K562 (cell line): Measurements from ENCODE around the gene MOCS3. TPM values are rescaled to one million over a fixed set of nuclear protein-coding genes. Genes with fewer than 3 reads are reported as not detected.

Source experiments
- CBFB ChIP-seq: sonication (generic); formaldehyde crosslinking; IDR thresholded peaks from 2 replicates; pipeline ENCODE4 v1.4.0; 2020; ENCODE audit warnings: mild to moderate bottlenecking, missing genetic modification reagents
- ETV5 ChIP-seq: sonication (generic); formaldehyde crosslinking; IDR thresholded peaks from 2 replicates; pipeline ENCODE4 v1.4.0; 2020; ENCODE audit warnings: low read depth, mild to moderate bottlenecking, missing genetic modification reagents
- HDAC6 ChIP-seq: IDR thresholded peaks from 2 replicates; pipeline ENCODE4 v1.6.1; 2012; ENCODE audit warnings: low read depth, mild to moderate bottlenecking, control low read depth, inconsistent platforms, low read length, moderate library complexity
- HNRNPH1 ChIP-seq: fragments of 200-400 bp; formaldehyde crosslinking; optimal IDR thresholded peaks from 2 replicates; pipeline ENCODE3; 2017; ENCODE audit warnings: low read depth, mild to moderate bottlenecking, low read length, moderate library complexity
- KDM4B ChIP-seq, 2 experiments: fragments of 450-650 bp in 1 of 2; sonication (generic) in 1 of 2; IDR thresholded peaks; 2 replicates each; pipeline ENCODE4 v1.6.1; 2016 to 2017; ENCODE audit warnings: borderline replicate concordance in 2 of 2, antibody characterized with exemption in 1 of 2, low read depth in 1 of 2, mild to moderate bottlenecking in 1 of 2
- SIX5 ChIP-seq, 2 experiments: IDR thresholded peaks; 2 replicates each; pipeline ENCODE4 v1.6.1; 2011; ENCODE audit warnings: low read length in 2 of 2, borderline replicate concordance in 1 of 2, low read depth in 1 of 2, mild to moderate bottlenecking in 1 of 2, moderate library complexity in 1 of 2; ENCODE audit not compliant: insufficient read depth in 1 of 2
- SMC3 ChIP-seq: conservative IDR thresholded peaks from 2 replicates; pipeline ENCODE4 v1.6.1; 2011; ENCODE audit warnings: low read depth, low read length, improper control_type of control experiment; ENCODE audit not compliant: insufficient read depth
- polyA plus RNA-seq, 8 experiments: library from polyadenylated mRNA; depleted of rRNA in 4 of 8; stranded (reverse) in 5 of 8; unstranded in 3 of 8; fragments of >200 nt; fragmentation: Nextera tagmentation in 2 of 8; fragmentation: Illumina TruSeq in 1 of 8; extraction: Ambion mirVana in 2 of 8; extraction: Trizol in 1 of 8; gene quantifications; 2 replicates each; pipeline versions ENCODE4 v1.2.1 to v1.2.3, GENCODE V29; 2011 to 2014; ENCODE audit warnings: inconsistent platforms in 1 of 8, missing spikeins in 1 of 8
- total RNA-seq, 7 experiments: library from RNA; depleted of rRNA in 6 of 7; stranded (reverse); fragments of >200 nt in 6 of 7; fragmentation: Illumina TruSeq in 2 of 7; extraction: Trizol in 2 of 7; gene quantifications; 2 replicates each; pipeline versions ENCODE4 v1.2.1 to v1.2.3, GENCODE V29; 2011 to 2021; ENCODE audit warnings: low replicate concordance in 1 of 7
- TF ChIP-seq, protein P1 (sequence below), 3 experiments: fragments of 200-800 bp in 1 of 3; fragments of 250-450 bp in 1 of 3; fragments of 450-650 bp in 1 of 3; sonication (Bioruptor Pico) in 1 of 3; sonication (Bioruptor generic) in 1 of 3; formaldehyde crosslinking in 1 of 3; IDR thresholded peaks; 2 replicates each; pipeline versions ENCODE4 v1.6.1 to v1.8.0; 2016 to 2022; ENCODE audit warnings: mild to moderate bottlenecking in 2 of 3, missing genetic modification characterization in 2 of 3, missing compliant biosample characterization in 1 of 3, moderate library complexity in 1 of 3
- TF ChIP-seq, protein P2 (sequence below): fragments of 250-450 bp; sonication (Bioruptor Pico); IDR thresholded peaks from 2 replicates; pipeline ENCODE4 v1.4.0; 2020
- TF ChIP-seq, protein P3 (sequence below): fragments of 450-650 bp; IDR thresholded peaks from 2 replicates; pipeline ENCODE4 v1.6.1; 2017; ENCODE audit warnings: antibody characterized with exemption
- TF ChIP-seq, protein P4 (sequence below): fragments of 250-450 bp; sonication (Bioruptor Pico); IDR thresholded peaks from 2 replicates; pipeline ENCODE4 v1.8.0; 2022; ENCODE audit warnings: moderate library complexity, mild to moderate bottlenecking, inconsistent platforms
- TF ChIP-seq, protein P5 (sequence below): fragments of 250-450 bp; sonication (Bioruptor Pico); IDR thresholded peaks from 2 replicates; pipeline ENCODE4 v1.8.0; 2021; ENCODE audit warnings: moderate library complexity, mild to moderate bottlenecking, inconsistent platforms

Gene MOCS3
- total and polyA plus RNA-seq, 9 of the 15 experiments (the other 6 are each of a cell fraction or from before 2014, with no cell fraction given) = 0.70 to 6.2 (median 2.9) TPM

DNA sequence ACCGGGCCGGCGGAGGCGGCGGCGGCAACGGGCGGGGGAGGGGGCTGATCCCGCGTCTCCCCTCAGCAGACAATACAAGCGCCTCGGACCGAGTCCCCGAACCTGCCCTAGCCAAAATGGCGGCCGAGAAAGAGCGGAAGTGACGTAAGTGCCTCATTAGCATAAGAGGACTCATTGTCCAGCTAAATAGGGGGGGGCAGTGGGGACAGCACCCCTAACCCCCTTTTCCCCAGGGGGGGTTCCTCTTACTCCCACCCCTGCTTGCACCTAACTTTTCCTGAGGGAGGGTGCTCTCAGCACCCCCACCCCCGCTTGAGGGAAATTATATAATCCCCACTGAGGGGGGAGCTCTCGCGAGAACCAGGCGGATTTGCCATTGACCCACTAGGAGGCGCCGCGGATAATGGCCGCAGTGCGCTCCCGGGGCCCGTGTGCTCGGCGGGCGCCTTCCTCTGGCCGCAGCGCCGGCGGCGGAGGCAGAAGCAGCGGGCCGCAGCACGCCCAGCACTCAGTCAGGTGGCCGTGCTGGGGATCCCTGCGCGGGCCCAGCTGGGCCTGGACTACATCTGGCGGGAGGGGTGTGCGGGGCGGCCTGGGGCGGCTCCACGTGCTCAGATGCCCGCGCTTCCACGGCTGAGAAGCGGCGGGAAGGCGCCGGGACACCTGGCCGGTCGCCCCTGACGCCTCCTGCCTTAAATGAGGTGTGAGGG lies 27.2 kb upstream of the MOCS3 start, which contains the start of gene ADNP (continued):
- TF ChIP-seq, protein P1, sequence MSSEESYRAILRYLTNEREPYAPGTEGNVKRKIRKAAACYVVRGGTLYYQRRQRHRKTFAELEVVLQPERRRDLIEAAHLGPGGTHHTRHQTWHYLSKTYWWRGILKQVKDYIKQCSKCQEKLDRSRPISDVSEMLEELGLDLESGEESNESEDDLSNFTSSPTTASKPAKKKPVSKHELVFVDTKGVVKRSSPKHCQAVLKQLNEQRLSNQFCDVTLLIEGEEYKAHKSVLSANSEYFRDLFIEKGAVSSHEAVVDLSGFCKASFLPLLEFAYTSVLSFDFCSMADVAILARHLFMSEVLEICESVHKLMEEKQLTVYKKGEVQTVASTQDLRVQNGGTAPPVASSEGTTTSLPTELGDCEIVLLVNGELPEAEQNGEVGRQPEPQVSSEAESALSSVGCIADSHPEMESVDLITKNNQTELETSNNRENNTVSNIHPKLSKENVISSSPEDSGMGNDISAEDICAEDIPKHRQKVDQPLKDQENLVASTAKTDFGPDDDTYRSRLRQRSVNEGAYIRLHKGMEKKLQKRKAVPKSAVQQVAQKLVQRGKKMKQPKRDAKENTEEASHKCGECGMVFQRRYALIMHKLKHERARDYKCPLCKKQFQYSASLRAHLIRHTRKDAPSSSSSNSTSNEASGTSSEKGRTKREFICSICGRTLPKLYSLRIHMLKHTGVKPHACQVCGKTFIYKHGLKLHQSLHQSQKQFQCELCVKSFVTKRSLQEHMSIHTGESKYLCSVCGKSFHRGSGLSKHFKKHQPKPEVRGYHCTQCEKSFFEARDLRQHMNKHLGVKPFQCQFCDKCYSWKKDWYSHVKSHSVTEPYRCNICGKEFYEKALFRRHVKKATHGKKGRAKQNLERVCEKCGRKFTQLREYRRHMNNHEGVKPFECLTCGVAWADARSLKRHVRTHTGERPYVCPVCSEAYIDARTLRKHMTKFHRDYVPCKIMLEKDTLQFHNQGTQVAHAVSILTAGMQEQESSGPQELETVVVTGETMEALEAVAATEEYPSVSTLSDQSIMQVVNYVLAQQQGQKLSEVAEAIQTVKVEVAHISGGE (CRISPR knock-in tag; IDR thresholded peaks at IDR 0.05) = peak in 1 of 3 experiments; percentile 6; a peak in 1 of 6 replicates
- TF ChIP-seq, protein P2, sequence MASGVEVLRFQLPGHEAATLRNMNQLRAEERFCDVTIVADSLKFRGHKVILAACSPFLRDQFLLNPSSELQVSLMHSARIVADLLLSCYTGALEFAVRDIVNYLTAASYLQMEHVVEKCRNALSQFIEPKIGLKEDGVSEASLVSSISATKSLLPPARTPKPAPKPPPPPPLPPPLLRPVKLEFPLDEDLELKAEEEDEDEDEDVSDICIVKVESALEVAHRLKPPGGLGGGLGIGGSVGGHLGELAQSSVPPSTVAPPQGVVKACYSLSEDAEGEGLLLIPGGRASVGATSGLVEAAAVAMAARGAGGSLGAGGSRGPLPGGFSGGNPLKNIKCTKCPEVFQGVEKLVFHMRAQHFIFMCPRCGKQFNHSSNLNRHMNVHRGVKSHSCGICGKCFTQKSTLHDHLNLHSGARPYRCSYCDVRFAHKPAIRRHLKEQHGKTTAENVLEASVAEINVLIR = 0 out of 2 replicates have a peak, but pooled peaks have one; percentile 28
- TF ChIP-seq SMC3 (no peak), KDM4B (IDR thresholded peaks at IDR 0.05; ENCODE audit: borderline replicate concordance in 2 of 2, low read depth in 1 of 2) (peak in 1 of 2 experiments; percentile 76; a peak in 1 of 4 replicates), HNRNPH1 (no peak), HDAC6 (no peak), ETV5 (peak; percentile 76; the same call in 1 of the 2 replicates), SIX5 (IDR thresholded peaks at IDR 0.05; ENCODE audit: borderline replicate concordance in 1 of 2, insufficient read depth in 1 of 2, low read depth in 1 of 2, low read length in 2 of 2) (no peak), CBFB (CRISPR knock-in tag) (no peak; the same call in 1 of the 2 replicates)
- TF ChIP-seq, protein P3, sequence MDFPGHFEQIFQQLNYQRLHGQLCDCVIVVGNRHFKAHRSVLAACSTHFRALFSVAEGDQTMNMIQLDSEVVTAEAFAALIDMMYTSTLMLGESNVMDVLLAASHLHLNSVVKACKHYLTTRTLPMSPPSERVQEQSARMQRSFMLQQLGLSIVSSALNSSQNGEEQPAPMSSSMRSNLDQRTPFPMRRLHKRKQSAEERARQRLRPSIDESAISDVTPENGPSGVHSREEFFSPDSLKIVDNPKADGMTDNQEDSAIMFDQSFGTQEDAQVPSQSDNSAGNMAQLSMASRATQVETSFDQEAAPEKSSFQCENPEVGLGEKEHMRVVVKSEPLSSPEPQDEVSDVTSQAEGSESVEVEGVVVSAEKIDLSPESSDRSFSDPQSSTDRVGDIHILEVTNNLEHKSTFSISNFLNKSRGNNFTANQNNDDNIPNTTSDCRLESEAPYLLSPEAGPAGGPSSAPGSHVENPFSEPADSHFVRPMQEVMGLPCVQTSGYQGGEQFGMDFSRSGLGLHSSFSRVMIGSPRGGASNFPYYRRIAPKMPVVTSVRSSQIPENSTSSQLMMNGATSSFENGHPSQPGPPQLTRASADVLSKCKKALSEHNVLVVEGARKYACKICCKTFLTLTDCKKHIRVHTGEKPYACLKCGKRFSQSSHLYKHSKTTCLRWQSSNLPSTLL = no peak
- TF ChIP-seq, protein P4, sequence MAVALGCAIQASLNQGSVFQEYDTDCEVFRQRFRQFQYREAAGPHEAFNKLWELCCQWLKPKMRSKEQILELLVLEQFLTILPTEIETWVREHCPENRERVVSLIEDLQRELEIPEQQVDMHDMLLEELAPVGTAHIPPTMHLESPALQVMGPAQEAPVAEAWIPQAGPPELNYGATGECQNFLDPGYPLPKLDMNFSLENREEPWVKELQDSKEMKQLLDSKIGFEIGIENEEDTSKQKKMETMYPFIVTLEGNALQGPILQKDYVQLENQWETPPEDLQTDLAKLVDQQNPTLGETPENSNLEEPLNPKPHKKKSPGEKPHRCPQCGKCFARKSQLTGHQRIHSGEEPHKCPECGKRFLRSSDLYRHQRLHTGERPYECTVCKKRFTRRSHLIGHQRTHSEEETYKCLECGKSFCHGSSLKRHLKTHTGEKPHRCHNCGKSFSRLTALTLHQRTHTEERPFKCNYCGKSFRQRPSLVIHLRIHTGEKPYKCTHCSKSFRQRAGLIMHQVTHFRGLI = no peak
- TF ChIP-seq, protein P5, sequence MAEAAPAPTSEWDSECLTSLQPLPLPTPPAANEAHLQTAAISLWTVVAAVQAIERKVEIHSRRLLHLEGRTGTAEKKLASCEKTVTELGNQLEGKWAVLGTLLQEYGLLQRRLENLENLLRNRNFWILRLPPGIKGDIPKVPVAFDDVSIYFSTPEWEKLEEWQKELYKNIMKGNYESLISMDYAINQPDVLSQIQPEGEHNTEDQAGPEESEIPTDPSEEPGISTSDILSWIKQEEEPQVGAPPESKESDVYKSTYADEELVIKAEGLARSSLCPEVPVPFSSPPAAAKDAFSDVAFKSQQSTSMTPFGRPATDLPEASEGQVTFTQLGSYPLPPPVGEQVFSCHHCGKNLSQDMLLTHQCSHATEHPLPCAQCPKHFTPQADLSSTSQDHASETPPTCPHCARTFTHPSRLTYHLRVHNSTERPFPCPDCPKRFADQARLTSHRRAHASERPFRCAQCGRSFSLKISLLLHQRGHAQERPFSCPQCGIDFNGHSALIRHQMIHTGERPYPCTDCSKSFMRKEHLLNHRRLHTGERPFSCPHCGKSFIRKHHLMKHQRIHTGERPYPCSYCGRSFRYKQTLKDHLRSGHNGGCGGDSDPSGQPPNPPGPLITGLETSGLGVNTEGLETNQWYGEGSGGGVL = no peak
